IMR-90 (cell line): ENCODE data around the gene MIA2. TPM values are rescaled to one million over a fixed set of nuclear protein-coding genes. Genes with fewer than 3 reads are reported as not detected.

Source experiments
- ATAC-seq: fragments of 200-7000 bp; cut with Tn5 transposase; 2 replicates; pipeline ENCODE4 v1.9.1; 2020; ENCODE audit warnings: low read depth, mild to moderate bottlenecking, moderate library complexity
- BruUV-seq: library from RNA; stranded (reverse); fragments of 400-500 nt; replicated peaks from 2 replicates; lab custom pipeline; 2021; lab: Mats Ljungman, UMichigan
- CTCF ChIA-PET: fragments of 300-600 bp; formaldehyde crosslinking; extraction: SDS; loops from one replicate; lab custom pipeline; 2021; ENCODE audit warnings: antibody characterized with exemption; lab: Yijun Ruan, JAX
- POLR2A ChIA-PET: fragments of 300-600 bp; sonication (Branson Sonifier 250); formaldehyde crosslinking; loops from one replicate; lab custom pipeline; 2022; ENCODE audit warnings: antibody characterized with exemption; ENCODE audit not compliant: unreplicated experiment; lab: Charles Lee
- DNase-seq: peaks from one replicate; pipeline ENCODE4 v3.0.0; 2013
- H2AFZ ChIP-seq: replicated peaks from 2 replicates; pipeline ENCODE3; 2013; ENCODE audit warnings: low read length, mild to moderate bottlenecking; ENCODE audit not compliant: poor library complexity
- H2AK5ac ChIP-seq: 2 replicates; pipeline ENCODE4 v1.6.1; 2013; ENCODE audit warnings: low read depth, low read length, inconsistent platforms
- H2AK9ac ChIP-seq: replicated peaks from 2 replicates; pipeline ENCODE3; 2013; ENCODE audit warnings: mild to moderate bottlenecking, low read depth, low read length, moderate library complexity; ENCODE audit not compliant: poor library complexity
- H2BK120ac ChIP-seq: 2 replicates; pipeline ENCODE4 v1.6.1; 2013; ENCODE audit warnings: low read depth, low read length, inconsistent platforms
- H2BK15ac ChIP-seq: 3 replicates; pipeline ENCODE4 v1.6.1; 2013; ENCODE audit warnings: low read depth, low read length, inconsistent platforms
- H2BK20ac ChIP-seq: 2 replicates; pipeline ENCODE4 v1.6.1; 2013; ENCODE audit warnings: low read depth, mild to moderate bottlenecking, inconsistent platforms, low read length, moderate library complexity
- H2BK5ac ChIP-seq: 2 replicates; pipeline ENCODE4 v1.6.1; 2013; ENCODE audit warnings: mild to moderate bottlenecking, low read depth, low read length, inconsistent platforms; ENCODE audit not compliant: poor library complexity, severe bottlenecking
- H3K14ac ChIP-seq: replicated peaks from 2 replicates; pipeline ENCODE4 v1.6.1; 2013; ENCODE audit warnings: low read depth, low read length, inconsistent platforms
- H3K18ac ChIP-seq: 2 replicates; pipeline ENCODE4 v1.6.1; 2013; ENCODE audit warnings: low read depth, low read length, control low read depth
- H3K23ac ChIP-seq: 2 replicates; pipeline ENCODE4 v1.6.1; 2013; ENCODE audit warnings: low read depth, low read length, inconsistent platforms
- H3K27ac ChIP-seq: 2 replicates; pipeline ENCODE4 v1.5.1; 2013; ENCODE audit warnings: mild to moderate bottlenecking, control low read depth, low read length; ENCODE audit not compliant: insufficient read depth
- H3K27me3 ChIP-seq: 2 replicates; pipeline ENCODE4 v1.6.1; 2013; ENCODE audit warnings: low read length; ENCODE audit not compliant: control insufficient read depth, insufficient read depth
- H3K36me3 ChIP-seq: 2 replicates; pipeline ENCODE4 v1.6.1; 2013; ENCODE audit warnings: low read length, mixed read lengths; ENCODE audit not compliant: control insufficient read depth, insufficient read depth
- H3K4ac ChIP-seq: 2 replicates; pipeline ENCODE4 v1.6.1; 2013; ENCODE audit warnings: low read depth, low read length, inconsistent platforms
- H3K4me1 ChIP-seq: 2 replicates; pipeline ENCODE4 v1.6.1; 2013; ENCODE audit warnings: low read length, mixed read lengths; ENCODE audit not compliant: control insufficient read depth, insufficient read depth
- H3K4me2 ChIP-seq: 2 replicates; pipeline ENCODE4 v1.6.1; 2013; ENCODE audit warnings: low read depth, mild to moderate bottlenecking, control low read depth, low read length, moderate library complexity
- H3K4me3 ChIP-seq: 2 replicates; pipeline ENCODE4 v1.5.1; 2013; ENCODE audit warnings: low read depth, mild to moderate bottlenecking, control low read depth, low read length, moderate library complexity; ENCODE audit not compliant: insufficient read depth
- H3K56ac ChIP-seq: 2 replicates; pipeline ENCODE4 v1.6.1; 2013; ENCODE audit warnings: low read length, inconsistent platforms; ENCODE audit not compliant: insufficient read depth; ENCODE audit errors: extremely low read depth
- H3K79me1 ChIP-seq, 2 experiments: 2 replicates each; pipeline ENCODE4 v1.6.1; 2013; ENCODE audit warnings: low read length in 2 of 2, inconsistent platforms in 1 of 2, low read depth in 1 of 2
- H3K9ac ChIP-seq: 2 replicates; pipeline ENCODE4 v1.6.1; 2013; ENCODE audit warnings: low read depth, low read length, control low read depth
- H3K9me1 ChIP-seq: 2 replicates; pipeline ENCODE4 v1.6.1; 2013; ENCODE audit warnings: low read length, inconsistent platforms; ENCODE audit not compliant: insufficient read depth
- H3K9me3 ChIP-seq: 2 replicates; pipeline ENCODE4 v1.6.1; 2013; ENCODE audit warnings: low read length; ENCODE audit not compliant: control insufficient read depth, insufficient read depth
- H4K20me1 ChIP-seq: 2 replicates; pipeline ENCODE4 v1.6.1; 2013; ENCODE audit warnings: low read length, inconsistent platforms; ENCODE audit not compliant: insufficient read depth
- H4K5ac ChIP-seq: 2 replicates; pipeline ENCODE4 v1.6.1; 2013; ENCODE audit warnings: mild to moderate bottlenecking, low read depth, low read length, control low read depth
- H4K8ac ChIP-seq, 2 experiments: 2 replicates each; pipeline ENCODE4 v1.6.1; 2013; ENCODE audit warnings: low read depth in 2 of 2, low read length in 2 of 2, control low read depth in 1 of 2, inconsistent platforms in 1 of 2
- H4K91ac ChIP-seq: 2 replicates; pipeline ENCODE4 v1.6.1; 2013; ENCODE audit warnings: low read depth, low read length, inconsistent platforms; ENCODE audit not compliant: insufficient read depth
- BHLHE40 ChIP-seq: fragments of 150-350 bp; IDR thresholded peaks from 2 replicates; pipeline ENCODE4 v1.6.1; 2016; ENCODE audit warnings: mild to moderate bottlenecking, low read depth, low read length
- CEBPB ChIP-seq: IDR thresholded peaks from 2 replicates; pipeline ENCODE4 v1.6.1; 2012; ENCODE audit warnings: low read depth, low read length, improper control_type of control experiment
- CHD1 ChIP-seq: IDR thresholded peaks from 2 replicates; pipeline ENCODE4 v1.6.1; 2012; ENCODE audit warnings: low read depth, low read length, improper control_type of control experiment
- CTCF ChIP-seq: conservative IDR thresholded peaks from 2 replicates; pipeline ENCODE4 v1.5.1; 2012; ENCODE audit warnings: mild to moderate bottlenecking, low read depth, low read length, improper control_type of control experiment
- FOS ChIP-seq: fragments of 150-350 bp; IDR thresholded peaks from 2 replicates; pipeline ENCODE4 v1.6.1; 2016; ENCODE audit warnings: low read depth, low read length
- MAFK ChIP-seq: IDR thresholded peaks from 2 replicates; pipeline ENCODE4 v1.6.1; 2012; ENCODE audit warnings: low read depth, low read length, improper control_type of control experiment
- MAZ ChIP-seq: IDR thresholded peaks from 2 replicates; pipeline ENCODE4 v1.6.1; 2012; ENCODE audit warnings: low read depth, mild to moderate bottlenecking, low read length, improper control_type of control experiment, moderate library complexity, borderline replicate concordance
- MXI1 ChIP-seq: IDR thresholded peaks from 2 replicates; pipeline ENCODE4 v1.6.1; 2012; ENCODE audit warnings: low read depth, mild to moderate bottlenecking, low read length, moderate library complexity, borderline replicate concordance
- NFE2L2 ChIP-seq: fragments of 150-350 bp; IDR thresholded peaks from 2 replicates; pipeline ENCODE4 v1.6.1; 2016; ENCODE audit warnings: low read depth, mild to moderate bottlenecking, low read length
- POLR2A ChIP-seq: IDR thresholded peaks from 2 replicates; pipeline ENCODE4 v1.6.1; 2012; ENCODE audit warnings: mild to moderate bottlenecking, low read depth, low read length
- RAD21 ChIP-seq: IDR thresholded peaks from 2 replicates; pipeline ENCODE4 v1.6.1; 2012; ENCODE audit warnings: low read length, improper control_type of control experiment
- RCOR1 ChIP-seq: IDR thresholded peaks from 2 replicates; pipeline ENCODE4 v1.6.1; 2012; ENCODE audit warnings: mild to moderate bottlenecking, low read length, improper control_type of control experiment; ENCODE audit not compliant: insufficient replicate concordance
- RFX5 ChIP-seq: IDR thresholded peaks from 2 replicates; pipeline ENCODE4 v1.8.0; 2012; ENCODE audit warnings: low read depth, mild to moderate bottlenecking, low read length, moderate library complexity
- SMC3 ChIP-seq: fragments of 150-350 bp; IDR thresholded peaks from 2 replicates; pipeline ENCODE4 v1.6.1; 2016; ENCODE audit warnings: low read depth, mild to moderate bottlenecking, antibody characterized with exemption, low read length, moderate library complexity
- USF2 ChIP-seq: fragments of 150-350 bp; IDR thresholded peaks from 2 replicates; pipeline ENCODE4 v1.6.1; 2017; ENCODE audit warnings: mild to moderate bottlenecking, antibody characterized with exemption, low read length, low read depth
- WGBS, 2 experiments: methylation state at CpG; one replicate each; pipeline versions ENCODE4 v1.1.5 to v1.1.7; 2013; ENCODE audit warnings: missing lambda C conversion rate in 2 of 2; ENCODE audit not compliant: insufficient read length in 1 of 2; ENCODE audit errors: extremely low coverage in 2 of 2; 5-methylcytosine and 5-hydroxymethylcytosine counted together
- dilution Hi-C: fragments of 300-500 bp; cut with HindIII; formaldehyde crosslinking; loops from one replicate; pipeline ENCODE4 v1.14.3; 2018; ENCODE audit warnings: low sequenced_read_pairs; ENCODE audit not compliant: unreplicated experiment
- in situ Hi-C: fragments of 300-500 bp; cut with MboI; formaldehyde crosslinking; loops from 3 replicates; pipeline ENCODE4 v1.14.3; 2019; ENCODE audit warnings: low sequenced_read_pairs, inconsistent platforms, mixed read lengths
- intact Hi-C: fragments of 100-400 bp; cut with micrococcal nuclease; formaldehyde crosslinking; loops from 2 replicates; pipeline ENCODE4 v1.10.0; 2022
- polyA plus RNA-seq, 3 experiments: library from polyadenylated mRNA; depleted of rRNA; stranded (reverse); fragments of >200 nt; gene quantifications; 2 replicates each; pipeline ENCODE4 v1.2.3, GENCODE V29; 2012; ENCODE audit warnings: low replicate concordance in 1 of 3
- total RNA-seq: library from RNA; depleted of rRNA; stranded (reverse); fragments of >200 nt; gene quantifications from 2 replicates; pipeline ENCODE4 v1.2.3, GENCODE V29; 2012
- TF ChIP-seq, protein P1 (sequence below): fragments of 150-350 bp; IDR thresholded peaks from 2 replicates; pipeline ENCODE4 v1.6.1; 2016; ENCODE audit warnings: low read depth, mild to moderate bottlenecking, low read length, moderate library complexity, borderline replicate concordance

Gene MIA2
- total and polyA plus RNA-seq, 2 of the 4 experiments (the other 2 are of a cell fraction) = 3.9 to 6.8 TPM

DNA sequence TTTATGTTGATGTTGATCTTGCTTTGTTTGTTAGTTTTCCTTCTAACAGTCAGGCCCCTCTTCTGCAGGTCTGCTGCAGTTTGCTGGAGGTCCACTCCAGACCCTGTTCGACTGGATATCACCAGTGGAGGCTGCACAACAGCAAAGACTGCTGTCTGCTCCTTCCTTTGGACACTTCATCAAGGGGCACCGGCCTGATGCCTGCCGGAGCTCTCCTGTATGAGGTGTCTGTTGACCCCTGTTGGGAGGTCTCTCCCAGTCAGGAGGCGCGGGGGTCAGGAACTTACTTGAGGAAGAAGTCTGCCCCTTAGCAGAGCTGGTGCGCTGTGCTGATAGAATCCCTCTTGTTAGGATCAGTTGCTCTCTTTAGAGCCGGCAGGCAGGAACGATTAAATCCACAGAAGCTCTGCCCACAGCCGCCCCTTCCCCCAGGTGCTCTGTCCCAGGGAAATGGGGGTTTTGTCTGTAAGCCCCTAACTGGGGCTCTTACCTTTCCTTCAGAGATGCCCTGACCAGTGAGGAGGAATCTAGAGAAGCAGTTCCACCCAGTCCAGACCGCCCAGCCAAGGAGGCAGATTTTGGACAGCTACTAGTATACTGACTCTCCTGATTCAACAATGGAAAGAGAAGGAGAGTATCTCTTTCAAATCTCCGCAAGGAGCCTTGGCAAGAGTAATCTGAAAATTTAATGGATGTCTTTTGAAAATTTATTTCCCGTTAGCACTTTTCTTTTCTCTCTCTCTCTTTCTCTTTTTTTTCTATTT is 25.2 kb downstream of the MIA2 start:
- Histone ChIP-seq H3K27me3 (peaks cover 5% of the 10 kb centered on the region), H2BK20ac (no peak overlapping the region), H2BK5ac (no peak overlapping the region), H3K79me1 (no peaks in the 10 kb centered on the region), H4K5ac (no peak overlapping the region), H3K4me3 (no peak overlapping the region), H2AK9ac (no peak overlapping the region), H4K91ac (no peak overlapping the region), H2AFZ (no peak overlapping the region), H3K4me2 (no peak overlapping the region), H4K20me1 (no peaks in the 10 kb centered on the region), H3K9me1 (no peaks in the 10 kb centered on the region), H3K27ac (no peak overlapping the region), H3K9ac (no peak overlapping the region), H3K18ac (no peak overlapping the region), H3K14ac (no peak overlapping the region), H3K56ac (no peak overlapping the region), H4K8ac (no peak overlapping the region), H3K36me3 (no peaks in the 10 kb centered on the region), H2AK5ac (no peak overlapping the region), H2BK15ac (no peak overlapping the region), H2BK120ac (no peak overlapping the region), H3K4ac (no peak overlapping the region), H3K4me1 (no peaks in the 10 kb centered on the region), H3K23ac (no peak overlapping the region), H3K9me3 (no peaks in the 10 kb centered on the region)
- CTCF ChIA-PET = no interaction called here
- POLR2A ChIA-PET = no interaction called here
- WGBS, 2 experiments = no CpG with 5 or more reads among the region's 12 CpGs
- in situ Hi-C loops = no loop called here
- ATAC-seq = no peak
- no peak for DNase-seq
- BruUV-seq = no TSS peak
- intact Hi-C loops = no loop called here
- TF ChIP-seq CTCF (no peak), POLR2A (no peak), MAFK (no peak), CEBPB (no peak), NFE2L2 (no peak), RAD21 (no peak), RFX5 (no peak), CHD1 (no peak), BHLHE40 (no peak), USF2 (no peak), RCOR1 (no peak), MXI1 (no peak), SMC3 (no peak), MAZ (no peak), FOS (no peak)
- TF ChIP-seq, protein P1, sequence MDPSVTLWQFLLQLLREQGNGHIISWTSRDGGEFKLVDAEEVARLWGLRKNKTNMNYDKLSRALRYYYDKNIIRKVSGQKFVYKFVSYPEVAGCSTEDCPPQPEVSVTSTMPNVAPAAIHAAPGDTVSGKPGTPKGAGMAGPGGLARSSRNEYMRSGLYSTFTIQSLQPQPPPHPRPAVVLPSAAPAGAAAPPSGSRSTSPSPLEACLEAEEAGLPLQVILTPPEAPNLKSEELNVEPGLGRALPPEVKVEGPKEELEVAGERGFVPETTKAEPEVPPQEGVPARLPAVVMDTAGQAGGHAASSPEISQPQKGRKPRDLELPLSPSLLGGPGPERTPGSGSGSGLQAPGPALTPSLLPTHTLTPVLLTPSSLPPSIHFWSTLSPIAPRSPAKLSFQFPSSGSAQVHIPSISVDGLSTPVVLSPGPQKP = no peak
- dilution Hi-C loops = no loop called here
